Measurements from ENCODE around the gene ALG9.
"Not testable (repeated sequence)": the region's sequence is repeated elsewhere in the genome, so short reads cannot be mapped to it uniquely, and the experiment has no call there.

ALG9 gene

DNA sequence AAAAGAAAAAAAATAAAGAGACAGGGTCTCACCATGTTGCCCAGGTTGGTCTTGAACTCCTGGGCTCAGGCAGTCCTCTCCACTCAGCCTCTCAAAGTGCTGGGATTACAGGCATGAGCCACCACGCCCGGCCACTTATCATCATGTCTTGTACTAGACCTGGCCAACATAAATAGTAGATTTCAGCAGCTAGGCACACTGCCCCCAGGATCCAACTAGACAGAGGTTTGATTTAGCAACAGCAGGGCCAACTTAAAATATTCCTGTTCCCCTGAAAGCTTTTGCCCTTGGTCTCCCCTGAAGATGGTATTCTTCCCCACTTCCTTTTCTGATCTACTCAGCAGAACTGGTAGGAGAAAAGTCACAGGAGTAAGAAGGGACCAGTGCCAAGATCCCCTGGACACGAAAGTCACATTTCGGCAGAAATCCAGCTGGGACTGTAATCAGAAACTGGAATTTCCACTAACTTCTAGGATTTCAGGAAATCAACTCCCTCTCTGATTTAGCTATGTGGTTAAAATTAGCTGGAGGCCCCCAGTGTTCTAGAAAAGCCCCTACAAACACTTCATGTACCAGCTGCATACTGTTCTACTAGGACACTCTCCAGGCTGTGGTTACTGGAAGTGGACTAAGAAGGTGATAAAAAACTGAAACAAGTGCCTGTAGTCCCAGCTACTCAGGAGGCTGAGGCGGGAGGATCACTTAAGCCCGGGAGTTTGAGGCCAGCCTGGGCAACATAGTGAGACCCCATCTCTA, 96.2 kb downstream of the ALG9 start:
- Histone ChIP-seq H3K4me3 (ENCODE audit: low read length in 2 of 2) (no peak overlapping the region), H3K27ac (ENCODE audit: low read depth in 2 of 2, low read length in 2 of 2) (no peak overlapping the region), H3K9ac (ENCODE audit: low read depth in 1 of 2, low read length in 2 of 2) (no peak overlapping the region), H3K9me3 (ENCODE audit: control insufficient read depth in 2 of 2, low read length in 2 of 2) (no peaks in the 10 kb centered on the region), H3K27me3 (ENCODE audit: control insufficient read depth in 2 of 2, insufficient read depth in 2 of 2, low read length in 2 of 2) (no peaks in the 10 kb centered on the region), H3K4me1 (ENCODE audit: control insufficient read depth in 2 of 2, insufficient read depth in 2 of 2, low read length in 2 of 2) (peaks cover 0 to 2% of the 10 kb centered on the region in 2 donors), H3K36me3 (ENCODE audit: control insufficient read depth in 2 of 2, insufficient read depth in 2 of 2, low read length in 2 of 2) (no peaks in the 10 kb centered on the region)

DNA sequence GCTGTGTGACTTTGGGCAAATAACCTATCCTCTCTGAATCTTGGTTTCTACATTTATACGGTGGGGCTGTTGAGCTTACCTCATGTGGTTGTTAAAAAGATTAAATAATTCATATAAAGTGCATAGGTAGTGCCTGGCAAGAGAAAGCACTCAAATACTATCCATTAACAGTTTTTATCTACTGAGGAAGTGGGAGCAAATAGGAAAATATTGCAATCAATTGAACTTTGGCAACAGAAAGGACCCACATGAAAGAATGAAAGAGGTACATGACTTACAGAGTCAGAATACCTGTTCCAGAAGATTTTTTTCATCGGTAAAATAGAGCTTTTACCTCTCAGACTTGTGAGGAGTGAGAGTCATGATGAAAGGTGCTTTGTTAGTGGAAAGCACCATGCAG, 98.8 kb downstream of the ALG9 start:
- no peak overlapping the region for H3K9ac ChIP-seq (ENCODE audit: low read depth in 1 of 2, low read length in 2 of 2)
- H3K4me1 ChIP-seq (ENCODE audit: control insufficient read depth in 2 of 2, insufficient read depth in 2 of 2, low read length in 2 of 2): peaks cover 0 to under 1% of the 10 kb centered on the region in 2 donors
- no peaks in the 10 kb centered on the region for H3K36me3 ChIP-seq (ENCODE audit: control insufficient read depth in 2 of 2, insufficient read depth in 2 of 2, low read length in 2 of 2)
- no peak overlapping the region for H3K4me3 ChIP-seq (ENCODE audit: low read length in 2 of 2)
- no peak overlapping the region for H3K27ac ChIP-seq (ENCODE audit: low read depth in 2 of 2, low read length in 2 of 2)
- H3K9me3 ChIP-seq (ENCODE audit: control insufficient read depth in 2 of 2, low read length in 2 of 2): no peaks in the 10 kb centered on the region
- H3K27me3 ChIP-seq (ENCODE audit: control insufficient read depth in 2 of 2, insufficient read depth in 2 of 2, low read length in 2 of 2): no peaks in the 10 kb centered on the region

DNA sequence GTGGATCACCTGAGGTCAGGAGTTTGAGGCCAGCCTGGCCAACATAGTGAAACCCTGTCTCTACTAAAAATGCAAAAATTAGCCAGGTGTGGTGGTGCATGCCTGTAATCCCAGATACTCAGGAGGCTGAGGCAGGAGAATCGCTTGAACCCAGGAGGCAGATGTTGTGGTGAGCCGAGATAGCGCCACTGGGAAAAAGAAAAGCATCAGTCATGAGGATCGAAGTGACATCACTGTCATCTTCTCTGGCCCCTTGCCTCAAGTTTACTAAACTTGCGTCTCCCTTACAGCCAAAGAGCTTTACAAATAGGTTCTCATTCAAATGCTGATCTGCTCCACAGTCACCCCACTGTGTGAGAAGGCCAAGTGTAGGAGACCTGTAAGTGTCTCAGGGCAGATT, 100.2 kb downstream of the ALG9 start:
- H3K4me3 ChIP-seq (ENCODE audit: low read length in 2 of 2); H3K36me3 ChIP-seq (ENCODE audit: control insufficient read depth in 2 of 2, insufficient read depth in 2 of 2, low read length in 2 of 2); H3K9ac ChIP-seq (ENCODE audit: low read depth in 1 of 2, low read length in 2 of 2); H3K27ac ChIP-seq (ENCODE audit: low read depth in 2 of 2, low read length in 2 of 2); H3K27me3 ChIP-seq (ENCODE audit: control insufficient read depth in 2 of 2, insufficient read depth in 2 of 2, low read length in 2 of 2); H3K9me3 ChIP-seq (ENCODE audit: control insufficient read depth in 2 of 2, low read length in 2 of 2); H3K4me1 ChIP-seq (ENCODE audit: control insufficient read depth in 2 of 2, insufficient read depth in 2 of 2, low read length in 2 of 2): not testable (repeated sequence)

DNA sequence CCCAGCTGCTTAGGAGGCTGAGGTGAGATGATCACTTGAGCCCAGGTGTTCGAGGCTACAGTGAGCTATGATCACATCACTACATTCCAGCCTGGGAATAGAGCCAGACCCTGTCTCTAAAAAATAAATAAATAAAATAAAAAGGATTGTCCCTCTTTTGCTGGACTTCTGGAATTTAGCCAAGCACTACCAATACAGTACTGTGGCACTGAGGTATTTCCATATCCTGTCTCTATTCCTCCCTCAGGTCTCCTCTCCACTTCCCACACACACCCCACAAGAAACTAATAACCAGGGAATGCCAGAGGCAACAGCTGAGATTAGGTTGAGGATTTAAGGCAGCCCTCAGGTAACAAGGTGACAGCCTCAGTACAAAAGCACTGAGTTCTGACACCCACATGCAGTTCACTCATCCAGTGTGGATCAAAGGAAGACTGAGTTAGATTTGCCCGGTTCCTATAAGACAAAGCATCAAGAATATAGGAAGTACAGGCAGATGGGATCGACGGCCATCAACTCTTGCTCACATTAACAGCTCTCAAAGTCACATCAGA, 100.7 kb downstream of the ALG9 start:
- H3K4me1 ChIP-seq (ENCODE audit: control insufficient read depth in 2 of 2, insufficient read depth in 2 of 2, low read length in 2 of 2): peaks cover 0 to 6% of the 10 kb centered on the region in 2 donors
- H3K9ac ChIP-seq (ENCODE audit: low read depth in 1 of 2, low read length in 2 of 2): no peak overlapping the region
- no peaks in the 10 kb centered on the region for H3K9me3 ChIP-seq (ENCODE audit: control insufficient read depth in 2 of 2, low read length in 2 of 2)
- H3K27me3 ChIP-seq (ENCODE audit: control insufficient read depth in 2 of 2, insufficient read depth in 2 of 2, low read length in 2 of 2): no peaks in the 10 kb centered on the region
- no peak overlapping the region for H3K4me3 ChIP-seq (ENCODE audit: low read length in 2 of 2)
- no peaks in the 10 kb centered on the region for H3K36me3 ChIP-seq (ENCODE audit: control insufficient read depth in 2 of 2, insufficient read depth in 2 of 2, low read length in 2 of 2)
- no peak overlapping the region for H3K27ac ChIP-seq (ENCODE audit: low read depth in 2 of 2, low read length in 2 of 2)

DNA sequence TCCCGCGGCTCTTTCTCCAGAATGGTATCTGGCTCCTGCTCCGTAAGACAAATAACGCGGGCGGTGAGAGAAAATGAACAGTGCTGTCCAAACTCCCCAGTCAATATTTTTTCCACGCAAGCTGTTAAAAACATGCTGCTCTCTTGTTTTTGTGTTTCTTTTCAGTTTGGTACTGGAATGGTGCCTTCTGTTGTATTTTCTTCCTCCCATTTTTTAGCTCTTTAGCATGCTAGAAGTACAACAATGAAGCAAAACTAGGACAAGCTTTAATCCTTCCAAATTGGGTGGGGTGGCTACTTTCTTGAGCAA, 104.6 kb downstream of the ALG9 start:
- Histone ChIP-seq H3K27me3 (ENCODE audit: control insufficient read depth in 2 of 2, insufficient read depth in 2 of 2, low read length in 2 of 2) (no peaks in the 10 kb centered on the region), H3K4me1 (ENCODE audit: control insufficient read depth in 2 of 2, insufficient read depth in 2 of 2, low read length in 2 of 2) (peaks cover 5 to 15% of the 10 kb centered on the region in 2 donors), H3K9ac (ENCODE audit: low read depth in 1 of 2, low read length in 2 of 2) (peak overlapping the region; percentile 90 to 91), H3K4me3 (ENCODE audit: low read length in 2 of 2) (peak overlapping the region; percentile 92 to 95), H3K27ac (ENCODE audit: low read depth in 2 of 2, low read length in 2 of 2) (peak overlapping the region; percentile 83 to 88), H3K9me3 (ENCODE audit: control insufficient read depth in 2 of 2, low read length in 2 of 2) (no peaks in the 10 kb centered on the region), H3K36me3 (ENCODE audit: control insufficient read depth in 2 of 2, insufficient read depth in 2 of 2, low read length in 2 of 2) (peaks cover 14 to 18% of the 10 kb centered on the region in 2 donors)

DNA sequence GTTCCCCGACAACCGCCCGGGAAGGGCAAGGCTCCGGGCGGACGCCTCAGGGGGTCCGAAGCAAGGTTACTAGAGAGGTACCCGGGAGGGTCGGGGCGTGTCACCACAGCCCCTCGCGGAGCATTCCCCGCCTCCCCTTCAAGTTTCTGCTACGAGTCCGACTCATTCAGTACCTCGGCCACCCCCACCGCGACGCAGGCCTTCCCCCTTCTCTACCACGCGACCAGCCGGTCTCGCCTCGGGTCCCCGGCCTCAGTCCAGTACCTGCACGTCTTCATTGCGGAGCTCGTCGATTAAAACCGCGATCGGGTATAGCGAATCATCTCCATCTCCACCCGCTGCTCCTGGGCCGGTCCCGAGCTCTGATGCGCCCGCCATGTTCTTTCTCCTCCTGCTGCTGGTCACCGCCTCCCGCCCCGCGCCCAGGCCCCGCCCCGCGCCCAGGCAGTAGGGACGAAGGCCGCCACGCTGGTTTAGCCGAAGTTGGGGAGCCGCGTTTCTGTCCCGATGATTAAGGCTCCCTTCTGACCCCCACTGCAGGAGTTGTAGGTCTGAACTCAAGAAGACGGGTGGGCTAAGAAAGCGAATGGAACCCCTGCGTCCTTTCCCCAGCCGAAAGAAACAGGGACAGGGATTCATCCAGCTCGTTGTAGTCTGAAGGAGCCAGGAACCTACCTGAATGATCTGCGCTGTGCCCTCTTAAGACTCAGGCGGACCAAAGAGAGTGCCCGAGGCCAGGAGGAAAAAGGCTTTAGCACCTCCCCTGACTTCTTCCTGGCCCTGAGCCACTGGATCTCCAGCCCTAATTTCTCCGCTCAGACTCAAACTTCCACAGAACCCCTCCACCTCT, 105.2 kb downstream of the ALG9 start, which contains the start of gene PPP2R1B:
PPP2R1B (minus strand) TSS at position 406 of the 850 bp plus-strand sequence; CDS start at position 378, 28 bp downstream.
- Histone ChIP-seq H3K9ac (ENCODE audit: low read depth in 1 of 2, low read length in 2 of 2) (peak within 1 kb of the TSS; percentile 90 to 91), H3K4me1 (ENCODE audit: control insufficient read depth in 2 of 2, insufficient read depth in 2 of 2, low read length in 2 of 2) (peaks cover 5 to 15% of the 10 kb centered on the region in 2 donors), H3K4me3 (ENCODE audit: low read length in 2 of 2) (peak within 1 kb of the TSS; percentile 92 to 95), H3K9me3 (ENCODE audit: control insufficient read depth in 2 of 2, low read length in 2 of 2) (no peaks in the 10 kb centered on the region), H3K27me3 (ENCODE audit: control insufficient read depth in 2 of 2, insufficient read depth in 2 of 2, low read length in 2 of 2) (no peaks in the 10 kb centered on the region), H3K27ac (ENCODE audit: low read depth in 2 of 2, low read length in 2 of 2) (peak within 1 kb of the TSS; percentile 83 to 88), H3K36me3 (ENCODE audit: control insufficient read depth in 2 of 2, insufficient read depth in 2 of 2, low read length in 2 of 2) (peaks cover 19 to 23% of the 10 kb centered on the region in 2 donors)

DNA sequence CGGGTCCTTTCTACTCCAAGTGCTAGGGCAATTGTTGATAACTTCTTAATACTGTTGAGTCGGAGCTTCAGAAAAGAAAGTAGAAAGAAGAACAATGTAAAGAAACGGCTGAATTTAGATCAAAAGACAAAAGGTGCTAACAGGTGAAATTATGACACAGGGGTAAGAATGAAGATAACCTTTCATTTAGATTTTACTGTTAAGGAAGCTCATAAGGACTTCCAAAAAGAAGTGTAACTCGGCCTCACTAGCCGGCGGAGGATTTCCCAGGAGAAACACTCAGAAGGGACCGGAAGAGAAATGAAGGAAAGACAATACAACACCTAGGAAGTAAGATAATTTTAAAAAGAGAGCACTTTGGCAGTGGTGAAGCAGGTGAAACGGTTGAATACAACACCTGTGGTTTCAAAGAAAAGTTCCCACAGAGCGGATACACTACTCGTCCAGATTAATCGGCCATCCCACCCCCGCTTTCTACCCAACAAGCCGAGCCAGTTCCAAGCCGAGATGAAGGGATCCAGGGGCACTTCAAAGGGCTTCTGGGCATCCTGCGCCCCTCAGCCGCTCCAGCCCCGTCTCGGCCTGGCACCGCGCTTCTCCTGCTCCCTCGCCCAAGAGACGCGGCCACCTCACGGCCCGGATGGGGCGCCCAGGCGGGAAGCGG, 105.9 kb downstream of the ALG9 start:
- Histone ChIP-seq H3K4me1 (ENCODE audit: control insufficient read depth in 2 of 2, insufficient read depth in 2 of 2, low read length in 2 of 2) (peaks cover 5 to 15% of the 10 kb centered on the region in 2 donors), H3K4me3 (ENCODE audit: low read length in 2 of 2) (peak overlapping the region; percentile 92 to 95), H3K36me3 (ENCODE audit: control insufficient read depth in 2 of 2, insufficient read depth in 2 of 2, low read length in 2 of 2) (peaks cover 27 to 30% of the 10 kb centered on the region in 2 donors), H3K27ac (ENCODE audit: low read depth in 2 of 2, low read length in 2 of 2) (peak overlapping the region; percentile 83 to 88), H3K9me3 (ENCODE audit: control insufficient read depth in 2 of 2, low read length in 2 of 2) (no peaks in the 10 kb centered on the region), H3K9ac (ENCODE audit: low read depth in 1 of 2, low read length in 2 of 2) (peak overlapping the region; percentile 90 to 91), H3K27me3 (ENCODE audit: control insufficient read depth in 2 of 2, insufficient read depth in 2 of 2, low read length in 2 of 2) (no peaks in the 10 kb centered on the region)

DNA sequence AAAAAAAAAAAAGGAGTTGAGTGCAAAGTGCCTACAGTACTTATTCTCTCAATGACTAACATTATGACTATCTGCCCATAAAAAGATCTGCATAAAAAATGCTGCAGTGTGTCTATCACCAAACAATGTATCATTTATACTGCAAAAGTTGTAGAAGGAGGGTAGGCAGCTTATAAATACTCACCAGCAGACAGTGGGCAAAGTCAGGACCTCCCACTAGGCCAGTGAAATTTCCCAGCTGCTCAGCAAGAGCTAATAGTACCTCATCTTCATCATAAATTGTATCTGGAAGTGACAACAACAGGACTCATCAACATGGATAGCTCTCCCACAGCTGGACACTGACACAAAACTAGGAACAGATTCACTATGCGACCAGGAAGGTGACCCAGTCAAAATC, 106.8 kb downstream of the ALG9 start:
- no peaks in the 10 kb centered on the region for H3K27me3 ChIP-seq (ENCODE audit: control insufficient read depth in 2 of 2, insufficient read depth in 2 of 2, low read length in 2 of 2)
- H3K4me3 ChIP-seq (ENCODE audit: low read length in 2 of 2): peak overlapping the region; percentile 92 to 95
- peaks cover 5 to 15% of the 10 kb centered on the region in 2 donors for H3K4me1 ChIP-seq (ENCODE audit: control insufficient read depth in 2 of 2, insufficient read depth in 2 of 2, low read length in 2 of 2)
- peaks cover 34 to 37% of the 10 kb centered on the region in 2 donors for H3K36me3 ChIP-seq (ENCODE audit: control insufficient read depth in 2 of 2, insufficient read depth in 2 of 2, low read length in 2 of 2)
- H3K9me3 ChIP-seq (ENCODE audit: control insufficient read depth in 2 of 2, low read length in 2 of 2): no peaks in the 10 kb centered on the region
- H3K9ac ChIP-seq (ENCODE audit: low read depth in 1 of 2, low read length in 2 of 2): peak overlapping the region in 1 of 2 donors; percentile 32
- H3K27ac ChIP-seq (ENCODE audit: low read depth in 2 of 2, low read length in 2 of 2): peak overlapping the region in 1 of 2 donors; percentile 35

DNA sequence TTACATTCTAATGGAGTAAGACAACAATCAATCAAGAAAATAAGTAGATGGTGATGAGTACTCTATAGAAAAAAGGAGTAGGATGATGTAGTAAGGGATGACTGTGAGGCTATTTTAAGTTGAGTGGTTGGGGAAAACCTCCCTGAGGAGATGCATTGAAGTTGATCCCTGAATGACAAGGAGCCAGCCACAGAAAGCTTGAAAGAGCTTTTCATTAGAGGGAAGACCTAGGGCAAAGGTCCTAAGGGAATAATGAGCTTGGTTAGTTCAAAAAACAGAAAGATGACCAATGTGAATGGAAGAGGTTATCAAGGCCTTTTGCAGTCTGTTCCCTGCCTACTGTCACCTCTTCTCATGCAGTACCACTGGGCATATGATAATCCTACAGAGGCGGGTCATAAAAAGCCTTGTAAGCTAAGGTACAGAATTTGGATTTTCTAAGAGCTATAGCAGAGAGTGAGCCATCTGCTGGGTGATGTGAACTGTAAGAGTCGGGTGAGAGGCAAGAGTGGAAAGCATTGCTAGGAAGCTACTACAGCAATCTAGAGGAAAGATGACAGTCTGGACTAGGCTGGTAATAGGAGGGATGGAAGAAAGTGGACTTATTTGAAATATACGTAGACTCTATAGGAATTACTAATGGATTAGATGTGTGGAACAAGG, 108.3 kb downstream of the ALG9 start:
- Histone ChIP-seq H3K4me1 (ENCODE audit: control insufficient read depth in 2 of 2, insufficient read depth in 2 of 2, low read length in 2 of 2) (peaks cover 5 to 15% of the 10 kb centered on the region in 2 donors), H3K27ac (ENCODE audit: low read depth in 2 of 2, low read length in 2 of 2) (no peak overlapping the region), H3K9me3 (ENCODE audit: control insufficient read depth in 2 of 2, low read length in 2 of 2) (no peaks in the 10 kb centered on the region), H3K36me3 (ENCODE audit: control insufficient read depth in 2 of 2, insufficient read depth in 2 of 2, low read length in 2 of 2) (peaks cover 46 to 47% of the 10 kb centered on the region in 2 donors), H3K4me3 (ENCODE audit: low read length in 2 of 2) (no peak overlapping the region), H3K9ac (ENCODE audit: low read depth in 1 of 2, low read length in 2 of 2) (no peak overlapping the region), H3K27me3 (ENCODE audit: control insufficient read depth in 2 of 2, insufficient read depth in 2 of 2, low read length in 2 of 2) (no peaks in the 10 kb centered on the region)
